Occipital lobe (tissue), 2 donors: Measurements from ENCODE around the gene TMA7. TPM values are rescaled to one million over a fixed set of nuclear protein-coding genes. Genes with fewer than 3 reads are reported as not detected.

Experiments
- DNase-seq: peaks from one replicate; lab custom pipeline; 2025; lab: John Stamatoyannopoulos, UW
- total RNA-seq: library from RNA; depleted of rRNA; stranded (reverse); fragments of >200 nt; gene quantifications from one replicate; pipeline ENCODE4 v1.2.3, GENCODE V29; 2014

The TMA7 gene
- total RNA-seq, 1 donor from 2014 or later, result 61.3 TPM

- no peak for DNase-seq
Measured at GRCh38 chr3:48422681-48423080, 17.4 kb upstream of the TMA7 start.

GRCh38 chr3:48423241-48423882 is 16.7 kb upstream of the TMA7 start:
- DNase-seq, result no peak

GRCh38 chr3:48423883-48424695 is 16.0 kb upstream of the TMA7 start:
- DNase-seq, result no peak

- no peak for DNase-seq
Measured at GRCh38 chr3:48425281-48425812, 14.7 kb upstream of the TMA7 start.

- peak; percentile 85 for DNase-seq
Measured at GRCh38 chr3:48426401-48426909, 13.6 kb upstream of the TMA7 start.

- DNase-seq, result no peak
Measured at GRCh38 chr3:48426944-48427629, 13.0 kb upstream of the TMA7 start.

GRCh38 chr3:48427630-48427962 is 12.5 kb upstream of the TMA7 start:
- no peak for DNase-seq

GRCh38 chr3:48428088-48428571 is 11.9 kb upstream of the TMA7 start:
- DNase-seq, result no peak

GRCh38 chr3:48428572-48429316 is 11.3 kb upstream of the TMA7 start:
- no peak for DNase-seq

GRCh38 chr3:48429317-48429959 is 10.6 kb upstream of the TMA7 start:
- peak; percentile 44 for DNase-seq

- no peak for DNase-seq
Measured at GRCh38 chr3:48429960-48430707, 9.9 kb upstream of the TMA7 start, which contains the start of gene PLXNB1. Gene PLXNB1, minus strand, starts transcription at chr3:48430086. Its CDS starts 5,475 bp downstream, at chr3:48424611.

- no peak for DNase-seq
Measured at GRCh38 chr3:48430708-48431101, 9.4 kb upstream of the TMA7 start.

- no peak for DNase-seq
Measured at GRCh38 chr3:48431224-48432029, 8.6 kb upstream of the TMA7 start.

GRCh38 chr3:48432411-48433371 is 7.4 kb upstream of the TMA7 start:
- DNase-seq, result no peak

GRCh38 chr3:48433472-48434118 is 6.5 kb upstream of the TMA7 start:
- no peak for DNase-seq

- DNase-seq, result no peak
Measured at GRCh38 chr3:48434591-48435222, 5.3 kb upstream of the TMA7 start.

- no peak for DNase-seq
Measured at GRCh38 chr3:48435223-48435595, 4.8 kb upstream of the TMA7 start.
